Muscle of arm (tissue), 12 donors: ENCODE data around the gene KCNMB4. TPM values are rescaled to one million over a fixed set of nuclear protein-coding genes. Genes with fewer than 3 reads are reported as not detected.

ENCODE experiments used
- DNase-seq: peaks from one replicate; pipeline ENCODE4 v3.0.0-alpha.2; 2013
- polyA plus RNA-seq, 12 donors: library from polyadenylated mRNA; unstranded; fragments of 120-200 nt; gene quantifications; one replicate each; pipeline ENCODE4 v1.2.1, GENCODE V29; 2013; ENCODE audit not compliant: insufficient read length in 12 of 12

Gene KCNMB4
- polyA plus RNA-seq, 12 donors: 7.1 to 19.1 (median 14.7) TPM; not detected in 1

DNA sequence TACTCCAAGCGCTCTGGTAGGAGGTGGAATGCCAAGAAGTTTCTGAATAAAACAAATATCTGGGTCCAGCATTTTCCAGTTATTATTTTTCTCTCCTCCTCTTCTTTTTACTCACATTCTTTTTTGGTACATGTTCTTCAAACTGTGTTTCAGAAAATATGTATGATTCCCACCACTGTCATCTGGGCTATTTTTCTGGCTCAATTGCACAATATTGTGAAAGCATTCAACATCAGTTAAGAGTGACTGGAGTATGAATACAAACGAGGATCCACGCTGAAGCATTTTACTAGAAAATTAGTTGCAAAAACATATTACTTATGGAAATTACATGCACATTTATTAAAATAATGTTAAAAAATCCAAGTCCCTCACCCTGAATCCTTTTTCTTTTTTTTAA is 61.5 kb downstream of the KCNMB4 start:
- no peak for DNase-seq

DNA sequence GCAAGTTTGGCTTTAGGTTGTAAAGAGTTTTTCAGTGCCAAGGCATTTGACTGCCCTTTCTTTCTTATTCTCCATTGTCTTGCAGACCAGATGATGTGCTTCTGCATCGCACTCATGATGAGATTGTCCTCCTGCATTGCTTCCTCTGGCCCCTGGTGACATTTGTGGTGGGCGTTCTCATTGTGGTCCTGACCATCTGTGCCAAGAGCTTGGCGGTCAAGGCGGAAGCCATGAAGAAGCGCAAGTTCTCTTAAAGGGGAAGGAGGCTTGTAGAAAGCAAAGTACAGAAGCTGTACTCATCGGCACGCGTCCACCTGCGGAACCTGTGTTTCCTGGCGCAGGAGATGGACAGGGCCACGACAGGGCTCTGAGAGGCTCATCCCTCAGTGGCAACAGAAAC is 64.3 kb downstream of the KCNMB4 start:
- no peak for DNase-seq

DNA sequence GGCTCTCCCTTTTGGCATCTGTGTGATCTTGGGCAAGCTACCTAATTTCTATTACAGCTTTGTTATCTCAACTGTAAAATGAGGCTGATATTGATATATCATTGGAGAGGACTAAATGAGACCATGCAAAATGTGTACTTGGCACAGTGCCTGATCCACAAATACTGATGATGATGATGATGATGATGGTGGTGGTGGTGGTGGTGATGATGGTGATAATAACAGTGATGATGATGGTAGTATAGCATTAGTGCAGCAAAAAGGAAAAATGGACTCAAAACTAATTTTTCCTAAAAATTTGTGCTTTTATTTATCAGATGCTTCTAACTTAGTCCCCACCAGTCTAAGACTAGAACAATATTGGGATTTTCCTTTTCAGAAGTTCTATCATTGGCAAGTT is 70.7 kb downstream of the KCNMB4 start:
- DNase-seq: no peak

DNA sequence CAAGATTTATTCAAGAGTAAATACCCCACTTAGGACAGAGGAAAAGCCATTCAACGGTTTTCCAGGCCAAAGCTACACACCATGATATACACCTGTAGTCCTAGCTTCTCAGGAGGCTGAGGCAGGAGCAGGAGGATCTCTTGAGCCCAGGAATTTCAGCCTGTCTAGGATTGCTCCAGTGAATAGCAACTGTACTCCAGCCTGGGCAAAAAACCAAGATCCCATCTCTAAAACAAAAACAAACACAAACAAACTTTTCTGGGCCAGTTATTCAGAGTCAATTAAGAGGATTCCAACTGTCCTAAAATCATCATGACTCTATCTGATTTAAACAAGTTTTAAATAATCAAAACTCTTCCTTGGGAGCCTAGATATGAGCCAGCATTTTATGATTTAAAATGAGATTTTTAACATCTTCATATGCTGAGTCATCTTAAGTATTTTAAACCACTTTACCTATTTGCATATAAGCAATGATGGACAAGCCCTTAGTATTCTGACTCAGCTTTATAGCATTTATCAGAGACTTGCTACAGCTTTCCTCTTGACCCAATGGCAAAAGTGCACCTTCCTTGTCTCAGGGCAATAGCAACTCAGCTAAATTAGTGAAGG is 77.1 kb downstream of the KCNMB4 start:
- DNase-seq: peak; percentile 11

DNA sequence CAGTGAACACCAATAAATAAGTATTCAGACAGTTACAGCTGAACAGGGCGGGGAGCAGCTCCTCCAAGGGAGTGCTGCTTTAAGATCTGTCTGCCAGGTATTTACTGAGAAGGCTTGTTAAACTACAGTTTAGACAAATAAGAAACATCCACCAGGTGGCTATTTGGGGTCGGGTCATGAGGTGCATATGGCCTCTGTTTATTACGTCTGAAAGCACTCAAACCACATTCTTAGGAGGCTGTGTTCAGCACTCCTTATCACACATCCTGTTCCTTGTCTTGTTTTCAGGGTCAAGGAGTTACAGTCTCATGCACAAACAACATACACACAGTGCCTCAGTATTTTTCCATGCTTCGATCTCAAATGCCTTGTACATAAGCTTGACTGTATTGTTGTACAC is 78.8 kb downstream of the KCNMB4 start:
- no peak for DNase-seq

DNA sequence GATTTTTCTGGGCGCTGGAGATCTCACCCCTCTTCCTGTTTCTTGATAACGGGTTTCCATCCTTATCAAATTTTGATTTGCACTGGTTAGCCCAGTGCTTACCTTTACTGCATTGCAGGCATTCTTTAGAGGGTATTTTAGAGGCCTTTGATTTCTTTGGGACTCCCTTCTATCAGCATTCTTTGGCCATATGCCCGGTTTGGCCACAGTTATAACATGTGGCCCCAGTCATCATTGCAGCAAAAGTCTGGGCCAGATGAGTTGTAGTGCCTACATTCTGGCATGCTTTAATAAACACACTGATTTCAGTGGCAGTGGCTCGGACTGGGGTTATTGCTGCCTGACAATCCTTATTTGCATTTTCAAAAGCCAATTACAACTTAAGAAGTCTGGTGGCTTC is 82.3 kb downstream of the KCNMB4 start:
- DNase-seq: no peak

DNA sequence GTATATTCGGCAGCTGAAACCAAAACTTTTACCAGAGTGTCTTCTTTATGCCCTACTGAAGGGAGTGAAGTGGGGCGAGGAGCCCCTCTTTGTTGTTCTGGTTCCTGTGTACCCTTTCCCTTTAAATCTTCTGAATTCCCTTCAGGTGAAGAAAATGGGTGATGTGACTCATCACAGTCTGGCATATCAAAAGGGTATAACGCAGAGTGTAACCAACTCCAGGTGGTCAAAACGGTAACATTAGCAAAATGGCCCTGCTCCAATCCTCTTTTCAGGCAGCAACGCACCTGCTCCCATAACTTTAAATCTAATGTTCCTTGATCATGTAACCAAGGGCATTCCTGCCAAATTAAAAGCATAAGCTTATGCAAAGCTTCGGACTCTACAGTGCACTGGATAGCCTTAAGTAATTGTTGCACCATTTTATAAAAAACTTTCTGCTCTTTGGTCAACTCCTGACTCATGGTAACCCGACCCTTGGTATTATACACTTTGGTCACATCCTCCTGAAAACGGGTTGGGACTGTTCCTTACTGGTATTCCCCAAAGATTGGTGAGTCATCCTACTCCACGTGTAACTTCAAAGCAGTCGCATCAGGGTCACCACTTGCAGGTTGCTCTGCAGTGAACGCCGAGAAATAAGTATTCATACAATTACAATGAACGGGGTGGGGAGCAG is 83.1 kb downstream of the KCNMB4 start:
- DNase-seq: no peak

DNA sequence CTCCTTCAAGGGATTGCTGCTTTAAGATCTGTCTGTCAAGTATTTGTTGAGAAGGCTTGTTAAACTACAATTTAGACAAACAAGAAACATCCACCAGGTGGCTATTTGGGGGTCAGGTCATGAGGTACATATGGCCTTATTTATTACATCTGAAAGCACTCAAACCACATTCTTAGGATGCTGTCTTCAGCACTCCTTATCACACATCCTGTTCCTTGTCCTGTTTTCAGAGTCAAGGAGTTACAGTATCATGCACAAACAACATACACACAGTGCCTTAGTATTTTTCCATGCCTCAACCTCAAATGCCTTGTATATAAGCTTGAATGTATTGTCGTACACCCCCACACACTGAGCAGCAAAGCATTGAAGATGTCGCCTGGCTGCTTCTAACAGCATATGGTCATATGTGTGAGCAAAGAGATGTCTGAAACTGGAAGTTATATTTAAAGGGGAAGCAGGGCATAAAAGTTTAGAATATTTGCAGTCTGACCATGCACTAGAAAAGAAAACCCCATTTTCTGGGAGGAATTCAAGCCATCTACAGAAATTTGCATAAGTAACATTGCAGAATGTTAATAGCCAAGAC is 83.8 kb downstream of the KCNMB4 start:
- no peak for DNase-seq

DNA sequence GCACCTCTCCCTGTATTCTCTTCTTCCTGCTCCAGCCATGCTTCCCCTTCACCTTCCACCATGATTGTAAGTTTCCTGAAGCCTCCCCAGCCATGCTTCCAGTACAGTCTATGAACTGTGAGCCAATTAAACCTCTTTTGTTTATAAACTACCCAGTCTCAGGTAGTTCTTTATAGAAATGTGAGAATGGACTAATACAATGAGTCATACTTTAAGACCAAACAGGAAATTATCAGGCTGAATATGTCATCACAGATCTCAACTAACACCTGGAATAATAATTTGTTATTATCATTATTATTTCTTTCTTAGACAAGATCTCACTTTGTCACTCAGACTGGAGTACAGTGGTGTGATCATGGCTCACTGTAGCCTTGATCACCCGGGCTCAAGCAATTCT is 85.4 kb downstream of the KCNMB4 start:
- DNase-seq: no peak

DNA sequence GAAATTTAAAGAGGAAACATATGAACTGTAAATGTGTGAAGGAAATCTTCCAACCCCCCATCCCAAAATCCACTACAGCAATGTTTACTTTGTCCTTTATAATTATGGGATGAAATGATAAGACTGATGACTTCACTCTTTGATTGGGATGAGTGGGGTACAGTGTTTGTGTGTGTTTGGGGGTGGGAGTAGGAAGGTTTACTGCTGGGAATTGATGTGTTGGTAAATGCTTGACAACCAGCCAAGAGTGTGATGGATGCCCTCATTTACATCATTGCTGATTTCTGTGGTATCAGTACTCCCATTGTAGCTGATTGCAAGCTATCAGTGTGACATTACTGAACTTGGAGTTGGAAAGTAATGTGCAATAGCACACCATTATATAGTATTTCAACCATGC is 90.9 kb downstream of the KCNMB4 start:
- no peak for DNase-seq

DNA sequence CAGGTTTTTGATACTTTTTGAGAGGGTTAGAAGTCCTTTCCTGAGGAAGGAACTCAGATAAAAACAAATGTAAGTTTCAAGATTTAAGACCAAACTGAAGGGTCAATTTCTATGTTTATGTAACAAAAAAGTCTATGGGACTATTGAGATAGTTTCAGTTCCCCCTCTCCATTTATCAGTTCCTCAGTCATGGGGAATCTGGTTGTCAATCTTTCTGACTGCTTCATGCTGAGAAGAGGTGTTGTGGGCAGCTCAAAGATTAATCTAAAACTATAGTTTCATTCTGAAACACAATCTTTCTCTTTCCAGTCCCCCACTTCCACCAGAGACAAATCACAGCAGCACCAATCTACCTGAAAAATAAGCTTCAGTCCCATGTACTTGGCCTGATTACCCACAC is 93.7 kb downstream of the KCNMB4 start:
- no peak for DNase-seq

DNA sequence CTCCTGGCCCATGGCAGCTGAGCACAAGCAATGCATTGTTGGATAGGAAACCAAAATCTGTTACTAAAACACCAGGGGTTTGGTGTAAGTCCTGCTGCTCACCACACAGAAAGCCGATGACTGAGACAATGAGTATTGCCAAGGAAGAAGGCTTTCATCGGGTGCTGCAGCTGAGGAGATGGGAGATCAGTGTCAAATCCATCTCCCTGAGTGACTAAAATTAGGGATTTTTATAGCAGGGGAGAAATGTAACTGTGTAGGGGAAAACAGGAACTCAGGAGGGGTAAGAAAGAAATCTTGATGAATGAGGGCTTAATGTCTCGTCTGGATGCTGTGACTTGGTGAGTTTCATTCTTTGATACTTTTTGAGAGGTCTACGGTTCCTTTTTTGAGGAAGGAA is 97.9 kb downstream of the KCNMB4 start:
- DNase-seq: no peak

DNA sequence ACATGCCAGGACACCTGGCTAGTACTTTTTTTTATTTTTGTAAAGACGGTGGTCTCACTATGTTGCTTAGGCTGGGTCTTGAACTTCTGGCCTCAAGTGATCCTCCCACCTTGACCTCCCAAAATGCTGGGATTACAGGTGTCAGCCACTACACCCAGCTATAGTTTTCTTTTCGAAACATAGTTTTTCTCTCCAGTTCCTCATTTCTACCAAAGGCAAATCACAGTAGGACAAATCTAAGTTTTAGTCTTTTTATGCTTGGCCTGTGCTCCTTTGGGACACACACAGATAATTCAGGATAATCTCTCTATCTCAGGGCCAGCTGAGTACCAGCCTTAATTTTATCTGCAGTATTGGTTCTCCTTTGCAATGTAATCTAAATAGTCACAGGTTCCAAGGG is 100.7 kb downstream of the KCNMB4 start:
- DNase-seq: no peak

DNA sequence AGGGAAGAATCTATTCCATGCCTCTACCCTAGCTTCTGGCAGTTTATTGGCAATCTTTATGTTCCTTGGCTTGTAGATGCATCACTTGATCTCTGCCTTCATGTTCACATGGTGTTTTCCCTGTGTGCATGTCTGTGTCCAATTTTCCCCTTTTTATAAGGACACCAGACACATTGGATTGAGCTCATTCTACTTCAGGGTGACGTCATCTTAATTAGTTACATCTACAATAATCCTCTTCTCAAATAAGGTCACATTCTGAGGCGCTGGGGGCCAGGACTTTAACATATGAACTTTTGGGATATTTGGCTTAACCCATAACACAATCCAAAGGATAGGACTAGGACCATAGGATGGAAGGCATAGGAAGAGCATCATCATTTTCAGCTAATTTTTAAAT is 101.4 kb downstream of the KCNMB4 start:
- no peak for DNase-seq

DNA sequence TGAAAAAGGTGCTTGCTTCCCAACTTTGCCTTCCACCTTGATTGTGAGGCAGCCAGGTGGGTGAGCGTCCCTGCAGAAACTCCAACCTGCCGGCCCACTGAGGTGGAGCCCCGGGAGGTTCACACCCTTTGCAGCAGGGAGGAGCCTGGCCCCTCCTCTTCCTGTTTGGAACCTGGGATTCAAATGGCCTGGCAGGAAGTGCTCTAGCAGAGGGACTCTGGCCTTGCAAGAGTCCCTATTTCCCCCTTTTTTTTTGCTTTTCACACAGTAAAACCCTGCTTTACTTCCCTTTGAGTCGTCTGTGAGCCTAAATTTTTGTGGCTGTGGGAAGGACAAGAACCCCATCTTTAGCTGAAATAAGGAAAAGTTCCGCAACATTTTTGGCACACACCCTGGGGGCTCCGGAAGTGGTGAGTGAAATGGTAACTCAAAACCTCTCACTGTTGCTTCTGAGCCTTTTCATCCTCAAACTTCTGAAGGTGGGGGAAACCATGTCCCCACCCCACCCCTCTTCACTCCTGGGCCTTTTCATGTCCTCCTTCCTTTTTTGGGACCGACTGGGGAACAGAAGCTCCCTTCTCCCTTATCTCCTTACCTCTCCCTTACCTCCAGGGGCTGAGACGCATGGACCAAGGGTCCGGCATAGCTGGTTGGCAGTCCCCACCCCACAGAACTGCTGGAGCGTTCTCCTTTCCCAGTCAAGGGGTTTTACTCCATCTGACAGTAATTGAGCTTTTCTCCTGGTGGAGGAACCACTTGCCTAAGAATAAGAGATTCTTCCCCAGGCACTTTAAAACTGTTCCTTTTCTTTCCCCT is 102.0 kb downstream of the KCNMB4 start:
- no peak for DNase-seq

DNA sequence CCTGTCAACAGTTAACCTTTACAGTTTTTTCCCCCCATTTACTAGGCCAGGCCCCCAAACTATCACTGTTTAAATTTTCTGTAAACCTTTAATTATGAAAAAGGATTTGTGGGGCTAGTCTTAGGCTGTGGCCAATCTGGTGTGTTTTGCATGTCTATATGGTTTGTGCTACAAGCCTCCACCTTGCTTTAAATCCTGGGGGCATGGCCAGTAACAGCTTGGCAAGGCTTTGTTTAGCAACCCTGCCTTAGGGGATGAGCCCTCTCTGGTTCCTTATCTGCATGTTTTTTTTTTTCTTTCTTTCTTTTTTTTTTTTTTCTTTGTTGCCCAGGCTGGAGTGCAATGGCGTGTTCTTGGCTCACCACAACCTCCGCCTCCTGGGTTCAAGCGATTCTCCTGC is 102.7 kb downstream of the KCNMB4 start:
- no peak for DNase-seq

DNA sequence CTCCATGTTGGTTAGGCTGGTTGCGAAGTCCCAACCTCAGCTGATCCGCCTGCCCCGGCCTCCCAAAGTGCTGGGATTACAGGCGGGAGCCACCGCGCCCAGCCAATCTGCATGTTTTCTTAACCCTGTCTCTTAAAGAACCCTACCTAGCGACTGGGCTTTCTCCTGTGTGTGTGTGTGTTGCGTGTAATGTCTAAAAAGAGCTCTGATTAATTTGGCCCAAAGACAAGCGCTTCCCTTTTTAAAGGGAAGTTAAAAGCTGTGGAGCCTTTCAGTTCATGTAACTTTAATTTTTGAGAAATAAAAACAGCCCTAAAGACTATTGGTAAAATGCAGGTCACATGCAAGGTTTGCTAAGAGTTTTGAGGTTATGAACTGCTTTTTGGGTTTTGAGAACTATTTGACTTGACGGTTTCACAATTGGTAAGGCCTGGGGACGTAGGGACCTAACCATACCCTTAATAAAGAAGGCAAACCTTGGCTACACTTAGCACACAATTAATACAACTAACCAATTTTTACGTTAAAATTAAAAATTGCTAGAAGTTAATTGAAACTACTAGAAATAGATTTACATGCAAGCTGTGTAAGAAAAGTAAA is 103.2 kb downstream of the KCNMB4 start:
- no peak for DNase-seq

DNA sequence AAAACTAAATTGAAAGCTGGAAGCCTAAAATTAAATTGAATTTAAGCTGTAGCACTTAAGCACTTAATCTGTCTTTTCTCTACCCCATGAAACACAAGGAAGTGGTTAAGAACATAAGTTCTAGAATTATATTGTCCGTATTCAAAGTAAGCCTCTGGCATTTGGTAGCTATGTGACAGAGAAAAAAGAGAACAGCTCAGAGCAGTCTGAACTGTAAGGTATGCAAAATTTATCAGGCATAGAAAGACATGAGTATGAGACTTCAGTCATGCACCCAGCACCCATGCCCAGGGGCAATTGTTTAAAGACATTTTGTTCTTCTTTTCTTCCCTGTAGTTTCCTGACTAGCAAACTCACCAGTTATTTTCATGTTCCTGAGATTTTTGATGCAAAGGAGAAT is 116.7 kb downstream of the KCNMB4 start:
- no peak for DNase-seq
